Breast epithelium (tissue), 4 donors: Measurements from ENCODE around the gene PIGR. TPM values are rescaled to one million over a fixed set of nuclear protein-coding genes. Genes with fewer than 3 reads are reported as not detected.
A peak's percentile ranks its signal among the peaks of the same experiment; 100 is the strongest.

Source experiments
- DNase-seq, 2 donors: peaks; one replicate each; pipeline ENCODE4 v3.0.0-alpha.2; 2019; ENCODE audit warnings: low spot score in 2 of 2
- H3K27ac ChIP-seq, 2 donors: fragments of 200-600 bp; sonication (generic) in 1 of 2; one replicate each; pipeline ENCODE4 v1.5.1; 2016 to 2019; ENCODE audit warnings: mild to moderate bottlenecking in 1 of 2
- H3K27me3 ChIP-seq, 2 donors: fragments of 200-600 bp; sonication (generic) in 1 of 2; one replicate each; pipeline versions ENCODE4 v1.5.1 to v1.6.0; 2017 to 2019; ENCODE audit warnings: control low read depth in 1 of 2, mild to moderate bottlenecking in 1 of 2
- H3K36me3 ChIP-seq: fragments of 200-600 bp; one replicate; pipeline ENCODE4 v1.5.1; 2019
- H3K4me1 ChIP-seq, 2 donors: fragments of 200-600 bp; sonication (generic); one replicate each; pipeline ENCODE4 v1.5.1; 2016 to 2019; ENCODE audit warnings: control low read depth in 1 of 2
- H3K4me3 ChIP-seq, 3 donors: fragments of 200-600 bp; sonication (generic); 1 replicate in 2 of 3; 2 replicates in 1 of 3; pipeline ENCODE4 v1.5.1; 2016 to 2019; ENCODE audit warnings: mild to moderate bottlenecking in 3 of 3, moderate library complexity in 2 of 3
- H3K9me3 ChIP-seq, 2 donors: fragments of 200-600 bp; sonication (generic) in 1 of 2; one replicate each; pipeline ENCODE4 v1.5.1; 2016 to 2019; ENCODE audit warnings: control low read depth in 1 of 2
- CTCF ChIP-seq, 3 donors: fragments of 450-650 bp; IDR thresholded peaks; one replicate each; pipeline ENCODE4 v1.5.1; 2016 to 2017; ENCODE audit warnings: antibody characterized with exemption in 3 of 3, mild to moderate bottlenecking in 3 of 3, moderate library complexity in 3 of 3
- POLR2A ChIP-seq: fragments of 450-650 bp; IDR thresholded peaks from one replicate; pipeline ENCODE4 v1.6.1; 2016; ENCODE audit warnings: antibody characterized with exemption, mild to moderate bottlenecking, moderate library complexity
- POLR2AphosphoS5 ChIP-seq, 3 donors: sonication (generic); formaldehyde crosslinking; IDR thresholded peaks; one replicate each; pipeline ENCODE4 v1.6.1; 2017; ENCODE audit warnings: antibody characterized with exemption in 3 of 3
- intact Hi-C: fragments of 100-400 bp; cut with DNase I; formaldehyde crosslinking; loops from one replicate; pipeline ENCODE4 v1.15.1; 2023; ENCODE audit warnings: low total_unique reads
- total RNA-seq, 3 donors: library from RNA; depleted of rRNA; stranded (reverse); fragments of >200 nt; gene quantifications; one replicate each; pipeline ENCODE4 v1.1.0, GENCODE V29; 2016

PIGR gene
- total RNA-seq, 3 donors from 2014 or later = 0.16 to 205 (median 123) TPM

- Histone ChIP-seq H3K4me3 (no peak overlapping the region), H3K36me3 (no peaks in the 10 kb centered on the region), H3K9me3 (no peaks in the 10 kb centered on the region), H3K4me1 (no peaks in the 10 kb centered on the region), H3K27me3 (no peaks in the 10 kb centered on the region), H3K27ac (no peak overlapping the region)
- TF ChIP-seq CTCF (IDR thresholded peaks at IDR 0.05) = no peak
- no peak for TF ChIP-seq POLR2A
- no peak for TF ChIP-seq POLR2AphosphoS5 (IDR thresholded peaks at IDR 0.05)
- intact Hi-C loops = no loop called here
- DNase-seq = no peak
Measured at GRCh38 chr1:206915030-206915735, 31.1 kb downstream of the PIGR start.

GRCh38 chr1:206913766-206914537 is 32.3 kb downstream of the PIGR start:
- TF ChIP-seq POLR2A (no peak), POLR2AphosphoS5 (IDR thresholded peaks at IDR 0.05) (no peak), CTCF (IDR thresholded peaks at IDR 0.05) (no peak)
- DNase-seq = no peak
- intact Hi-C loops = loop anchor here (5.0 kb wide), 2 partner anchors 177 to 907 kb away; no protein-coding TSS in a partner anchor

GRCh38 chr1:206912445-206913095 is 33.7 kb downstream of the PIGR start:
- DNase-seq = peak; percentile 69 to 75
- intact Hi-C loops = loop anchor here (5.0 kb wide), 2 partner anchors 175 to 905 kb away; no protein-coding TSS in a partner anchor
- H3K27me3 ChIP-seq = no peaks in the 10 kb centered on the region
- no peak for TF ChIP-seq POLR2A
- TF ChIP-seq CTCF (IDR thresholded peaks at IDR 0.05) = peak; percentile 80 to 90 (median 84)
- H3K36me3 ChIP-seq = no peaks in the 10 kb centered on the region
- H3K27ac ChIP-seq = no peak overlapping the region
- no peak overlapping the region for H3K4me3 ChIP-seq
- no peaks in the 10 kb centered on the region for H3K4me1 ChIP-seq
- no peaks in the 10 kb centered on the region for H3K9me3 ChIP-seq

More at GRCh38 chr1:206913766-206914537, 32.3 kb downstream of the PIGR start:
- Histone ChIP-seq H3K4me3 (no peak overlapping the region), H3K36me3 (no peaks in the 10 kb centered on the region), H3K9me3 (no peaks in the 10 kb centered on the region), H3K4me1 (no peaks in the 10 kb centered on the region), H3K27ac (no peak overlapping the region), H3K27me3 (no peaks in the 10 kb centered on the region)

- H3K36me3 ChIP-seq = no peaks in the 10 kb centered on the region
- no peaks in the 10 kb centered on the region for H3K4me1 ChIP-seq
- TF ChIP-seq POLR2AphosphoS5 (IDR thresholded peaks at IDR 0.05) (no peak), POLR2A (no peak), CTCF (IDR thresholded peaks at IDR 0.05) (peak; percentile 47 to 90 (median 80))
- no peaks in the 10 kb centered on the region for H3K9me3 ChIP-seq
- H3K27ac ChIP-seq = no peak overlapping the region
- H3K27me3 ChIP-seq = no peaks in the 10 kb centered on the region
- intact Hi-C loops = loop anchor here (5.0 kb wide), 2 partner anchors 174 to 904 kb away; no protein-coding TSS in a partner anchor
- no peak for DNase-seq
- no peak overlapping the region for H3K4me3 ChIP-seq
Measured at GRCh38 chr1:206911064-206911663, 35.1 kb downstream of the PIGR start.
